ENCODE results near the gene DZIP1. TPM values are rescaled to one million over a fixed set of nuclear protein-coding genes. Genes with fewer than 3 reads are reported as not detected.

The DZIP1 gene
- total RNA-seq, 1 donor from 2014 or later: 3.9 TPM

DNA sequence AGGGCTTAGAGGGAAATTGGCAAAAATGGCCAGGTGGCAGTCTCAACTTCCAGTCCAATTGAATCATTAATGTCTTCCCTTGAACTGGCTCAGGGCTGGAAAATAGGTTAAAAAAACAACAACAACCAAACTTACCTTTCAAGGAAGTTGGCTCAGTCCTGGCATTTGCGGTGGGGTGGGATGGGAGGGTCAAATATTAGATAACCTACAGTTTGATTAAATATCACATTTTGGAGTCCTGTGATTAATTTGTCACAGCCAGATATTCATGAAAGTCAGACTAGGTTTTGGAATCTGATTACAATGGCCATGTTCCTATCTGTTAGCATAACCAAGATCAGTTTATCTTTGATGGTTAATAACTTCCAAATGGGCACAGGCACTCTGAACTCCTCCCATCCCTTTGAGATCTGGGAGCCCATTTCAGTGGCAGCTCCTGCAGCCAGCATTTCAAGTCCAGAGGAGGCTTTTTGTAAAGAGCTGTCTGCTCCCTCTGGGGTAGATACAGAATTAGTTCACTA, 7.8 kb upstream of the DZIP1 start:
- intact Hi-C loops (cut with DNase I): no loop called here
- ATAC-seq (ENCODE audit: poor library complexity): no peak
- DNase-seq: no peak

DNA sequence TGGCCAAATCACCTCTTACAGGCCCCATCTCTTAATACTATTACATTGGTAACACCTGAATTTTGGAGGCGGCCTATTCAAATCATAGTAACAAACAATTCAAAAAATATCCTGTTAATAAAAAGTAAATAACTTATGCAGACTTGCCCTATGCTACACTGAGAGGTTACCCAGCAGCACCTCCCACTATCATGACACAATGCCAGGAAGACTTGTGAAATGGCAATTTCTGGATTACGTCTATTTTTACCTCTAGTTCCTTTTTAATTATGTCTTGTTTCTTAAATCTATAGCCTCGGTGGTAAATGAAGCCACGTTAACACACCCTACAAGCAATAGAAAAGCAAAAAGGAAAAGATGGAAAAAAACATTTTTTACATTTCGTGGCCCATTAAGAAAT, 6.2 kb upstream of the DZIP1 start:
- DNase-seq (no peak), ATAC-seq (ENCODE audit: poor library complexity) (no peak)
- intact Hi-C loops (cut with DNase I): no loop called here

DNA sequence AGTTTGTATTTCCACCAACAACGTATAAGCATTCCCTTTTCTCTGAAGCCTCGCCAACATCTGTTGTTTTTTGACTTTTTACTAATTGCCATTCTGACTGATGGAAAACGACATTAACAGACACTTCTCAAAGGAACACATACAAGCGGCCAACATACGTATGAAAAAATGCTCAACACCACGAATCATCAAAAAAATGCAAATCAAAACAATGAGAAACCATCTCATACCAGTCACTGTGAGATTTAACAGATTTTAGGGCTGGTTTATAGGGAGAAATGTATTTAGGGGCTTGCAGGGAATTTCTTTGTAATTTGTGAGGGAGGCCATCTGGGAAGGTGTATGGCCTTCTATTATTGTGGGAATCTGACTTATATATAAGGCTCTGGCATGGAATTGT, 2.8 kb upstream of the DZIP1 start:
- no peak for DNase-seq
- no peak for ATAC-seq (ENCODE audit: poor library complexity)
- intact Hi-C loops (cut with DNase I): no loop called here

DNA sequence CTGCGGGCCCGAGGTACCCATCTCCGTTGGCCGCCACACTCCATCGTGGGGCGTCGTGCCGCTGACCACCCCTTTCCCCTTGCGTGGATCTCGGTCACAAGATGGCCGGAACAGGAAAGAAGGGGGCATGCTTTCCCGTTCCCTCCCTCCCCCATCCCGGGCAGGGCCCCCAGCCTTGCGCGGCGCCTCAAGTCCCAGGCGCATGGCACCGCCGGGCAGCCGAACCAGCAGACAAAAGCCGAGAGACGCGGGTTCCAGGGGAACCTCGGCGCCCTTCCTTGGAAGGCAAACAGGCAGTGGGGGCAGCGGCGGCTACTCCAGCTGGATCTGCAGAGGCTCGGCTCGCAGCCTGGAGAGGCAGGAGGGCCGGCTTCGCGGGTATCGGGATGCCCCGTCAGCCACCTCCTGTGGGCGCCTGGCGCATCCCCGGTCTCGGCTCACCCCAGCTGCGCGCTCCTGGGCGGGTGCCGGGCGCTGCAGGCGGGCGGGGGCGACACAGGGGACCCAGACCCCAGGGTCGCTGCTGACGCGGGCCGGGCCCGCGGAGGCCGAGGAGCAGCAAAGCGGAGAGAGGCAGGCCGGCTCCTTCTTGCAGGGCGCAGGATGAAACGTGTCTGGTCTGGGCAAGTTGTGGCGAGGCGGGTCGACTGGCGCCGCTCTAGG, 439 bp downstream of the DZIP1 start:
- DNase-seq (no peak), ATAC-seq (ENCODE audit: poor library complexity) (peak; percentile 67)
- intact Hi-C loops (cut with DNase I): no loop called here

DNA sequence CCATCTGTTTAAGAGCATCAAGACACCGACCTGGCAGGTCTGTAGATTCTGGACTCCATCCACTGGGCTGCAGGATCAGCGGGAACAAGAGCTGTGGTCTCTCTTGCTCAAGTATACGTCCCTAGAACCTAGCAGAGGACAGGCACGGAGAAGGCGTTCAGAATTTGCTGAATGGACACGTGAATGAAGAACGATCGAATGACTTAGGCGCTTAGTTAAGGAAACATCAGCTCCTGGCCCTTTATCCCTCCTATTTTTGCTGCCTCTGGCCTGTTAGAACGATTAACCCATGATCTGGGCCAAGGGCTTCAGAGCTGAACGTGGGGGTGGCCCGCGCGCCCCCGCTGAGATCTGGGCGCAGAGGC, 953 bp downstream of the DZIP1 start:
- ATAC-seq (ENCODE audit: poor library complexity) (peak; percentile 3), DNase-seq (no peak)
- intact Hi-C loops (cut with DNase I): no loop called here

DNA sequence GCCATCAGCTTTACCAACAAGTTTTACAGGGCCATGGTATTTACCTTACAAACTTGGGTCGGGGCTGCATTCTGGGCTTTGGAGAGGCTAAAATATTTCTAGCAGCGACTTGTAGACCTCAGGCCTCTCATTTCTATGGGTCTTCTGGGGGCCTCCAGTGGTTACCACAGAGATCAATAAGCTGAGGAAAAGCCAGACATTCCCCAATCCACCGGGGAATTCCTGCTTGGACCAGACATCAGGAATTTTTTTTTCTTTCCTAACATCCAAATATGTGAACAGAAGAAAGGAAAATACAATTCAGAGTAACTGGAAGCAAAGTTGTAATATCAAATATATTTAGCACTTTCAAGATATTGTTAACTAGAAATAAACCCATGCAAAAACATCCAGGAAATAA, 1.5 kb downstream of the DZIP1 start:
- no peak for ATAC-seq (ENCODE audit: poor library complexity)
- no peak for DNase-seq
- intact Hi-C loops (cut with DNase I): no loop called here

DNA sequence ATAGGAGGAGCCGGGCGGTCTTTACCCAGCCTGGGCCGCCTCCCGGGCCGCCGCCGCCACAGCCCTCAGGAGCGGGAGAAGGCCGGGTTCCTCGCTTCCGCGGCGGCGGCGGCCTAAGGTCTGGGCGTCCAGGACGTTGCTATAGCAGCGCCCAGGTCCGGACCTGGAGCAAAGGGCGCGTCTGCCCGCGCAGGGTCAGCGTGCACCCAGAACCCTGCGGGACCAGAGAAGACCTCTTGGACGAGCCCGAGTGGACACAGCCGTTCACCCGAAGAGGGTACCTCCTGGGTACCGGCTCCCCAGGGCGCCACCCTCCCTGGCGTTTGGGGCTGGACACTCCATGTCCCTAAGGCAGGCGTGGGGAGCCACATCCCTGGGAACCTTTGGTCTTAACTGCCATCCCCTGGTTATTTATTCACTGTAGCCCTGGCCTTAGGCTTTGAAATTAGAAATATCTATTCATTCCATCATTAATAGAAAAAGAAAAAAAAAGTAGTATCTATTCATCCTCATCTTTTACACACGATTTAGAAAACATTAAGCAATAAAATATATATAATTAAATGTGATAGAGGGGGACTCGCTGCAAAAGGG, 2.4 kb downstream of the DZIP1 start:
- ATAC-seq (ENCODE audit: poor library complexity): peak; percentile 78
- peak; percentile 74 for DNase-seq
- intact Hi-C loops (cut with DNase I): no loop called here

DNA sequence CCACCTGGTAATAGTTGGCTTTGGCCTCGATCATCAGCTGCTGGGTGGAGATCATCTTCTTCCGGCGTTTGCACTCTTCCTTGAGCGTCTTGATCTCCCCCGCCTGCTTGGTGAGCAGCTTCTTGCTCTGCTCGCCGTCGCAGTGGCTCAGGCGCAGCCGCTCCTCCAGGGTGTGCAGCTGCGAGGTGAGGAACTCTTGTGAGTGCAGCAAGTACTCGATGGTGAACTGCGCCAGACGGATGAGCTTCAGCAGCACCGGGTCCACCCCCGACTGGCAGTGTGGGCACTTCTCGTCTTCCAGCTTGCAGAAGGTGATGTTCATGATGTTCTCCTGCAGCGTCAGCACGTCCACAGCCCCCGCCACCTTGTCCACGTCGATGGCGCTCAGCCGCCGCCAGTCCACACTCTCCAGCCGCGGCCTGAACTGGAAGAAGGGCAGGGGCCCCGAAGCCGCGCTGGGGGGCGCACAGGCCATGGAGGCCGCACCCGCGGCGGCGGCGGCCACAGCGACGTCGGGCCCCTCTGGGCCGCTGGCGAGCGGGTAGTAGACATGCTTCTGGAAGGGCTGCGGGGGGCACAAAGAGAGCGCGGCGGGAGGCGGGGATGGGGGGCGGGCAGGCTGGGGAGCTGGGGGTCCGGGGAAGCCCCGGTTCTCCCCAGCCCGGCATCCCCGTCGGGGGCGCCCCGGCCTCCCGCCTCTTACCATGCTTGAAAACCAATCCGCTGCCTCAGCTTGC, 3.0 kb downstream of the DZIP1 start:
- ATAC-seq (ENCODE audit: poor library complexity) (peak; percentile 28), DNase-seq (no peak)
- intact Hi-C loops (cut with DNase I): no loop called here

DNA sequence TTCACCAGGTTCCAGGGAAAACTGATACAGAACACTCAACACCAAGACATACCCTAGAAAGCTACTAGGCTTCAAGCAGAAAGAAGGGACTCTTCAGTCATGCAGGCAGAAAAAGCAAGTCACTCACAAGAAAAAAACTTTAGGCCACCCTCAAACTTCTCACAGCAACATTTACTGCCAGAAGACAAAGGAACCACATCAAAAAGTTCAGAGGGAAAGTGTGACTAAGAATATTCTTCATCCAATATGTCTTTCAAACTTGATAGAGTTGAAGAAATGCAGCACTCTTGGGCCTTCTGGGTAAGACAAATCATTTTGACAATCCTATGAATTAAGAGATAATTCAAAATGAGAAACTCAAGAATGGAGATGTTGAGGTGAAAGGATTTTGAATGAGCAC, 7.7 kb downstream of the DZIP1 start:
- intact Hi-C loops (cut with DNase I): no loop called here
- ATAC-seq (ENCODE audit: poor library complexity) (no peak), DNase-seq (no peak)

DNA sequence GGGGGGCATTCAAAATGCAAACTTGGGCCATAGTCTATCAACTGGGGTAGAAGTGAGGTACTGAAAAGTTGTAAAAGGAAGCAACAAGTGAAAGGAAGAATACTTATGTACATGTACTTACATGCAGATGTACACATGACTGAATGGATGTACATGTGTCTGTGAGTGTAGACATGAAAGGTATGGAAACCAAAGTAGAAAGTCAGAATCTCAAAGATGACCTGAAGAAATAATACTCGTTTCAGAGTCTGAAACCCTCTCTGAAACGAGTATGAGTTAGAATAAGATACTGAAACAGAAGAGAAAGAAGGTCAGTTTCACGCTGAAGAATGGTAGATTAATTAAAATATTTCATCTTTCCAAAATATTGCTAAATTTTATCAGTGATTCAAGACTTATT, 13.9 kb downstream of the DZIP1 start:
- intact Hi-C loops (cut with DNase I): no loop called here
- ATAC-seq (ENCODE audit: poor library complexity) (no peak), DNase-seq (no peak)

DNA sequence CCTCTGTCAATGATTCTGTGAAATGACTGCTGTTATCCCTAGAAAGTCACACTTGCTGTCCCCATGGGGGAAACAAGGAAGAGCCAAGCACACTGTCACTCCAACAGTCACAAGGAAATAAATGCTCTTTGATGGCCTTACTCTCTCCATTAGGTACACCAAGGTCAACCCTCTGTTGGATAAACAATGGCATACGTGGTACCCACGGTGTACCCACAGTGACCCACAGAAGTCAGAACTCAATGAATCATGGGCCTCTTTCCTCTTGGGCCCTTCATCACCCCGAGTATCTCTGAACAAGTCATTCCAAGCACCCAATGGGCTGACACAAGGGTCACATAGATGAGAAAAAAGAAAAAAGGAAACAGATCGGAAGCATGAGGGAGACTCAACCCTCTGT, 15.4 kb downstream of the DZIP1 start:
- intact Hi-C loops (cut with DNase I): no loop called here
- no peak for DNase-seq
- no peak for ATAC-seq (ENCODE audit: poor library complexity)

DNA sequence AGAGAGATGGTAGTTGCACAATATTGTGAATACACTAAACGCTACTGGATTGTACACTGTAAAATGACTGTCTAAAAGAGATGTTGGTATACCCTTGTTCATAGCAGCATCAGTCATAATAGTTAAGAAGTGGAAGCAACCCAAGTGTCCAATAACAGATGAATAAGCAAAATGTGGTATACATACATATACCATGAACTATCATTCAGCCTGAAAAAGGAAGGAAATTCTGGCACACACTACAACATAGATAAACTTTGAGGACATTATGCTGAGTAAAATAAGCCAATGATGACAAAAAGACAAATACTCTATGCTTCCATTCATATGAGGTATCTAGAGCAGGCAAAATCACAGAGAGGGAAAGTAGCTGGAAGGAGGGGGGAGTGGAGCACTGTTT, 16.0 kb downstream of the DZIP1 start:
- ATAC-seq (ENCODE audit: poor library complexity): no peak
- intact Hi-C loops (cut with DNase I): no loop called here
- DNase-seq: no peak

DNA sequence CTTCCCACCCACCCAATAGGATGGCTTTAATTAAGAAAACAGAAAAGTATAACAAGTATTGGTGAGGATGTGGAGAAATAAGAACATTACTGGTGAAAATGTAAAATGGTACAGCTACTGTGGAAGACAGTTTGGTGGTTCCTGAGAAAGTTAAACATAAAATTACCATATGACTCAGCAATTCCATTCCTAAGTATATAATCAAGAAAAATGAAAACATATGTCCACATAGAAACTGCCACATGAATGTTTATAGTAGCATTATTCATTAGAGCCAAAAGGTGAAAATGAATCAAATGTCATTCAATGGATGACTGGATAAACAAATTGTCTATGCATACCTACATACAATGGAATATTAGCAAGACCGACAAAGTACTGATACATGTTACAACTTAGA, 16.9 kb downstream of the DZIP1 start:
- intact Hi-C loops (cut with DNase I): no loop called here
- no peak for DNase-seq
- no peak for ATAC-seq (ENCODE audit: poor library complexity)

DNA sequence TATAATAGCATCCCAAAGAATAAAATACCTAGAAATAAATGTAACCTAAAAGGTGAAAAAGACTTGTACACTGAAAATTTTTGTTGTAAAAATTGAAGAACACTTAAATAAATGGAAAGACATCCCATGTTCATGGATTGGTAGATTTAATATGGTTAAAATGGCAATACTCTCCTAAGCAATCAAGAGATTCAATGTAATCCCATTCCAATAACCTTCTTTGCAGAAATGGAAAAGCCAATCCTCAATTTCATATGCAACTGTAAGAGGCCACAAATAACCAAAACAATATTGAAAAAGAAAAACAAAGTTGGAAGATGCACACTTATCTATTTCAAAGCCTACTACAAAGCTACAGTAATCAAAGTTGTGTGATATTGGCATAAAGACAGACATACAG, 17.7 kb downstream of the DZIP1 start:
- DNase-seq (no peak), ATAC-seq (ENCODE audit: poor library complexity) (no peak)
- intact Hi-C loops (cut with DNase I): no loop called here

DNA sequence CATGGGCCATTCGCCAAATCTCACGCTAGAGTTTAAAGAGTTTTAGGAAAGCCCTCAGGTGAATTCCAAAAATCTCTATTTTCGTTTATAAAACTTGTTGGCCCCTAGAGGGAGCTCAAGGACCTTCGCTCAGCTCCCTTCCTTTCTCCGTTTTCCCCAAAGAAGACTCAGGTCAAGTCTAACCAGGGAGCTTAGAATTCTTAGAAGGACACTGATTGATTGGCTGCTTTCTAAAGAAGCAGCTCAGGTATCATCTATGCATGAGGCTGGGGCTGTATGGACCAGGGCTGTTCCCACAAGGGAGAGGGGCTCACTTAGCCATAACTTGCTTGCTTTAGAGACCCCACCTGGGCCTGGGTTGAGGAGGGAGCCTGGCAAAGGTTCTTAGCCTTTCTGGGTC, 20.5 kb downstream of the DZIP1 start:
- DNase-seq (no peak), ATAC-seq (ENCODE audit: poor library complexity) (peak; percentile 45)
- intact Hi-C loops (cut with DNase I): loop anchor here (2.0 kb wide), 1 partner anchor 211 kb away; no protein-coding TSS in a partner anchor

DNA sequence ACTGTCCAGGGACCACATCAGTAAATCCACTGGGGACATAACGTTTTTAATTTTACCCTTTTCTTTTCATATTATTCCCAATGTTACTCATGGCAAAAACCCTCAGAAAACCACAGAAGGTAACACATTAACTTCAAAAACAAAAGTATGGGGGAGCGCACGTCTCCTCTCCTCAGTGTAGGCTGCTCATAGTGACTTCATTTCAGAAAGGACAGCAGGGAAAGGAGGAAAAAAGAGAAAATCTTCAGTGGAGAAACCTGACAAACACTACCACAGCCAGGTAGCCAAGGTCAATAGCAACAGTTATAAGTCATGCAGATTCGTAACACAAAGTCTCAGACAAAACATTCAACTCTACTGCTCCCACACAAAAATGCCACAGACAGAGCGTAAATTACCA, 21.4 kb downstream of the DZIP1 start:
- ATAC-seq (ENCODE audit: poor library complexity) (no peak), DNase-seq (no peak)
- intact Hi-C loops (cut with DNase I): no loop called here

DNA sequence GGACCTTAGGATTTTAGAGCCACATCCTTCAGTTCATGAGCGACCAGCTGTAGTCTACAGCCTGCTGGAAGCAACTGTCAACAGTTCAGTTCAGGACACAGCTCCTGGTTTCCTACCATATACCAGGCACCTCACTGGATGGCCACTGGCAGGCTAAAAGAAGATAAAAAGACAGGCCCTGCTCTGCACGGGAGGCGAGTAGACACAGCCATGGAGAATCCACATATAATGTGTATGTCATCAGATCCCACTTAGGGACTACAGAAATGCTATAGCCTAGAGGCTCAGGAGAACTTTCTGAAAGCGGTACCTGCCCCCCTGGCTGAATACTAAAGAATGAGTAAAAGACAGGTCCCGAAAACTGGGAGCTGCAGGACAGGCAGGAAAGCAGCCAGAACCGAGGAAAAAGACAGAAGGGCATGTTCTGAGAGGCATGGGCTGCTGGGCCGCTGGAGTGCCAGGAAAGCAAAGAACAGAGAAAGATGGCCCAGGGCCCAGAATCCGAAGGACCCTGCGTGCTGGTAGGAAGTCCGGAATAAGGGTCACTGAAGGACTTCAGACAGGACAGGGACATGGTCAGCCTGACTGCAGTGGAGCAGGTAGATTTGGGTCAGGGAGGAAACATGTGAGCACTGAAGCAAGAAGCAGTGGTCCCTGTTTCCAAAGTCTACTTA, 23.5 kb downstream of the DZIP1 start:
- intact Hi-C loops (cut with DNase I): no loop called here
- ATAC-seq (ENCODE audit: poor library complexity) (peak; percentile 74), DNase-seq (no peak)

DNA sequence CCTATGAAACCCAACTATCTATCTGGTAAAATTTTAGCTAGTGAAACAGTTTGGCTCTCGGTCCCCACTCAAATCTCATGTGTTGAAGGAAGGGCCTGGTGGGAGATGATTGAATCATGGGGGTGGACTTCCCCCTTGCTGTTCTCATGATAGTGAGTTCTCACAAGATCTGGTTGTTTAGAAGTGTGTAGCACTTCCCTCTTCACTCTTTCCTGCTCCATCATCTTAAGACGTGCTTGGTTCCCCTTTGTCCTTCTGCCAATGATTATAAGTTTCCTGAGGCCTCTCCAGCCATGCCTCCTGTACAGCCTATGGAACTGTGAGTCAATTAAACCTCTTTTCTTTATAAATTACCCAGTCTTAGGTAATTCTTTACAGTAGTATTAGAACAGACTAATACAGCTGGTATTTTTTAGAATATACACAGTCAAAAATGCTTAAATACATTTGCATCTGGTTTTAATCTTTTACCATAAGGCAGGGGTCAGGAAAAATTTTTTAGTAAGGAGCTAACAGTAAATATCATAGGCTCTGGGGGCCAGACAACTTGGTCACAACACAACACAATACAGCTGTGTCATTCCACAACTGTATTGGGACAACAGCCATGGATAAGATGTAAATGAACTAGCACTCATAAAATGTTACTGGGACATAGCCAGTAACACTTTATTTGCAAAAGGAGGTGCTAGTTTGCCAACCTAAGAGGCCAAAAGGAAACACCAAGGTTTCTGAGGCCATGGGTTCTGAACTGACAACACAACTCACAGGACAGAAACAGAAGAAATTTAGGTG, 24.3 kb downstream of the DZIP1 start:
- peak; percentile 21 for ATAC-seq (ENCODE audit: poor library complexity)
- no peak for DNase-seq
- intact Hi-C loops (cut with DNase I): no loop called here

DNA sequence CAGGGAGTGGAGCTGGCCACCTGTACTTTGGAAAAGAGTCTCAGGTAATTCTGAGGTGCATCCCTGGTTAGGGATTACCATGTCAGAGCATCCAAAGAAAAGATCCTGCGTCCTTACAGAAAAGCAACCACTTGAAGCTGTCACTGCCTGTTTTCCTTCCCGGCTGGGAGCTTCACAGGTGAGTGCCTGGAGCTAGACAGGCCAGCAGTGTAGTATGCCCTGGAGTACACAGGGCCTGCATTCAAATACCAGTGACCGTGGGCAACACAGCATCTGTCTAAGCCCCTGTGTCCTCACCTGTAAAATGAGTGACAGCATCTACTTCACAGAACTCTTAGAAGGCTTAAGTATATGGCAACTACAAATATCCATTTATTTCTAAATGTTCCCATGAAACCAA, 29.0 kb downstream of the DZIP1 start:
- no peak for ATAC-seq (ENCODE audit: poor library complexity)

More for the DNA sequence above, 29.0 kb downstream of the DZIP1 start:
- intact Hi-C loops (cut with DNase I): no loop called here
- DNase-seq: no peak

Measured in Right ventricle myocardium superior (tissue), 1 donor.